Measurements from ENCODE around the gene DHCR7. TPM values are rescaled to one million over a fixed set of nuclear protein-coding genes. Genes with fewer than 3 reads are reported as not detected.

The DHCR7 gene
- total and polyA plus RNA-seq, 2 experiments from 2014 or later, result 13.6 to 15.7 TPM

GRCh38 chr11:71402878-71403277, 45.3 kb downstream of the DHCR7 start:
- Histone ChIP-seq H4K20me1 (ENCODE audit: insufficient read depth) (no peaks in the 10 kb centered on the region), H3K9ac (no peak overlapping the region), H3K36me3 (ENCODE audit: low read depth) (no peaks in the 10 kb centered on the region), H3K4me1 (ENCODE audit: insufficient read depth) (no peaks in the 10 kb centered on the region), H3K27ac (no peak overlapping the region), H3K4me2 (ENCODE audit: unreplicated experiment) (no peak overlapping the region), H2AFZ (no peak overlapping the region), H3K79me2 (ENCODE audit: insufficient read depth) (no peaks in the 10 kb centered on the region), H3K27me3 (replicated peaks; ENCODE audit: insufficient read depth) (no peaks in the 10 kb centered on the region), H3F3A (ENCODE audit: insufficient read depth) (no peaks in the 10 kb centered on the region), H3K9me3 (ENCODE audit: low read depth) (no peaks in the 10 kb centered on the region), H3K9me2 (ENCODE audit: insufficient read depth) (no peaks in the 10 kb centered on the region), H3K4me3 (no peak overlapping the region)
- WGBS, 2 experiments (ENCODE audit: low coverage in 1 of 2, low lambda C conversion rate in 2 of 2, missing lambda C conversion rate in 2 of 2), result 49 to 58% methylated on average over 15 of the region's 15 CpGs
- in situ Hi-C loops (cut with MboI), result no loop called here
- TF ChIP-seq EZH2 (IDR thresholded peaks at IDR 0.05; ENCODE audit: insufficient read depth, poor library complexity, severe bottlenecking), result no peak
- no peak for TF ChIP-seq EZH2phosphoT487 (IDR thresholded peaks at IDR 0.05; ENCODE audit: insufficient read depth, low read depth)
- DNase-seq, result no peak

- no peak overlapping the region for H3K4me2 ChIP-seq (ENCODE audit: unreplicated experiment)
- H2AFZ ChIP-seq, result no peak overlapping the region
- no peaks in the 10 kb centered on the region for H3K36me3 ChIP-seq (ENCODE audit: low read depth)
- no peaks in the 10 kb centered on the region for H3K79me2 ChIP-seq (ENCODE audit: insufficient read depth)
- H4K20me1 ChIP-seq (ENCODE audit: insufficient read depth), result no peaks in the 10 kb centered on the region
- no peak for DNase-seq
- no peaks in the 10 kb centered on the region for H3F3A ChIP-seq (ENCODE audit: insufficient read depth)
- in situ Hi-C loops (cut with MboI), result no loop called here
- no peak overlapping the region for H3K27ac ChIP-seq
- no peaks in the 10 kb centered on the region for H3K4me1 ChIP-seq (ENCODE audit: insufficient read depth)
- 40 to 45% methylated on average over 8 to 9 of the region's 9 CpGs for WGBS, 2 experiments (ENCODE audit: low coverage in 1 of 2, low lambda C conversion rate in 2 of 2, missing lambda C conversion rate in 2 of 2)
- TF ChIP-seq EZH2phosphoT487 (IDR thresholded peaks at IDR 0.05; ENCODE audit: insufficient read depth, low read depth) (no peak), EZH2 (IDR thresholded peaks at IDR 0.05; ENCODE audit: insufficient read depth, poor library complexity, severe bottlenecking) (no peak)
- H3K9ac ChIP-seq, result no peak overlapping the region
- peaks cover 5% of the 10 kb centered on the region; the same call in 1 of the 2 replicates for H3K27me3 ChIP-seq (replicated peaks; ENCODE audit: insufficient read depth)
- no peaks in the 10 kb centered on the region for H3K9me2 ChIP-seq (ENCODE audit: insufficient read depth)
- no peak overlapping the region for H3K4me3 ChIP-seq
- no peaks in the 10 kb centered on the region for H3K9me3 ChIP-seq (ENCODE audit: low read depth)
These were observed 48.0 kb downstream of the DHCR7 start for GRCh38 chr11:71400216-71400615.

GRCh38 chr11:71399341-71399740, 48.9 kb downstream of the DHCR7 start:
- WGBS, 2 experiments (ENCODE audit: low coverage in 1 of 2, low lambda C conversion rate in 2 of 2, missing lambda C conversion rate in 2 of 2), result 75 to 88% methylated on average over 7 of the region's 7 CpGs
- TF ChIP-seq EZH2 (IDR thresholded peaks at IDR 0.05; ENCODE audit: insufficient read depth, poor library complexity, severe bottlenecking) (no peak), EZH2phosphoT487 (IDR thresholded peaks at IDR 0.05; ENCODE audit: insufficient read depth, low read depth) (no peak)
- no peak overlapping the region for H3K27ac ChIP-seq
- H3F3A ChIP-seq (ENCODE audit: insufficient read depth), result no peaks in the 10 kb centered on the region
- in situ Hi-C loops (cut with MboI), result no loop called here
- no peaks in the 10 kb centered on the region for H3K9me3 ChIP-seq (ENCODE audit: low read depth)
- H3K9ac ChIP-seq, result no peak overlapping the region
- no peaks in the 10 kb centered on the region for H3K79me2 ChIP-seq (ENCODE audit: insufficient read depth)
- H3K27me3 ChIP-seq (replicated peaks; ENCODE audit: insufficient read depth), result peaks cover 13% of the 10 kb centered on the region; the same call in 1 of the 2 replicates
- DNase-seq, result no peak
- no peaks in the 10 kb centered on the region for H3K9me2 ChIP-seq (ENCODE audit: insufficient read depth)
- H3K4me1 ChIP-seq (ENCODE audit: insufficient read depth), result no peaks in the 10 kb centered on the region
- no peak overlapping the region for H2AFZ ChIP-seq
- H3K4me2 ChIP-seq (ENCODE audit: unreplicated experiment), result no peak overlapping the region
- no peak overlapping the region for H3K4me3 ChIP-seq
- no peaks in the 10 kb centered on the region for H3K36me3 ChIP-seq (ENCODE audit: low read depth)
- no peaks in the 10 kb centered on the region for H4K20me1 ChIP-seq (ENCODE audit: insufficient read depth)

GRCh38 chr11:71397961-71398360, 50.2 kb downstream of the DHCR7 start:
- no peaks in the 10 kb centered on the region for H3K9me2 ChIP-seq (ENCODE audit: insufficient read depth)
- H3K9me3 ChIP-seq (ENCODE audit: low read depth), result no peaks in the 10 kb centered on the region
- in situ Hi-C loops (cut with MboI), result no loop called here
- DNase-seq, result no peak
- H3K4me2 ChIP-seq (ENCODE audit: unreplicated experiment), result no peak overlapping the region
- no peak overlapping the region for H2AFZ ChIP-seq
- 73 to 74% methylated on average over 17 of the region's 17 CpGs for WGBS, 2 experiments (ENCODE audit: low coverage in 1 of 2, low lambda C conversion rate in 2 of 2, missing lambda C conversion rate in 2 of 2)
- H3K27ac ChIP-seq, result no peak overlapping the region
- H4K20me1 ChIP-seq (ENCODE audit: insufficient read depth), result no peaks in the 10 kb centered on the region
- H3K4me3 ChIP-seq, result no peak overlapping the region
- no peak overlapping the region for H3K9ac ChIP-seq
- no peaks in the 10 kb centered on the region for H3K36me3 ChIP-seq (ENCODE audit: low read depth)
- no peak for TF ChIP-seq EZH2phosphoT487 (IDR thresholded peaks at IDR 0.05; ENCODE audit: insufficient read depth, low read depth)
- no peaks in the 10 kb centered on the region for H3F3A ChIP-seq (ENCODE audit: insufficient read depth)
- no peaks in the 10 kb centered on the region for H3K79me2 ChIP-seq (ENCODE audit: insufficient read depth)
- H3K27me3 ChIP-seq (replicated peaks; ENCODE audit: insufficient read depth), result peaks cover 16% of the 10 kb centered on the region
- H3K4me1 ChIP-seq (ENCODE audit: insufficient read depth), result no peaks in the 10 kb centered on the region

GRCh38 chr11:71397331-71397860, 50.8 kb downstream of the DHCR7 start:
- Histone ChIP-seq H3K4me1 (ENCODE audit: insufficient read depth) (no peaks in the 10 kb centered on the region), H3K4me3 (no peak overlapping the region), H3K79me2 (ENCODE audit: insufficient read depth) (no peaks in the 10 kb centered on the region), H3K27ac (no peak overlapping the region), H3K36me3 (ENCODE audit: low read depth) (no peaks in the 10 kb centered on the region), H3K9ac (no peak overlapping the region), H3K27me3 (replicated peaks; ENCODE audit: insufficient read depth) (peaks cover 16% of the 10 kb centered on the region), H3K9me3 (ENCODE audit: low read depth) (no peaks in the 10 kb centered on the region), H4K20me1 (ENCODE audit: insufficient read depth) (no peaks in the 10 kb centered on the region), H3F3A (ENCODE audit: insufficient read depth) (no peaks in the 10 kb centered on the region), H3K9me2 (ENCODE audit: insufficient read depth) (no peaks in the 10 kb centered on the region), H2AFZ (no peak overlapping the region), H3K4me2 (ENCODE audit: unreplicated experiment) (no peak overlapping the region)
- in situ Hi-C loops (cut with MboI), result no loop called here
- no peak for DNase-seq
- 74 to 87% methylated on average over 10 of the region's 10 CpGs for WGBS, 2 experiments (ENCODE audit: low coverage in 1 of 2, low lambda C conversion rate in 2 of 2, missing lambda C conversion rate in 2 of 2)
- TF ChIP-seq EZH2 (IDR thresholded peaks at IDR 0.05; ENCODE audit: insufficient read depth, poor library complexity, severe bottlenecking) (no peak), EZH2phosphoT487 (IDR thresholded peaks at IDR 0.05; ENCODE audit: insufficient read depth, low read depth) (no peak)

All from GM23248 (cell line).